Endothelial cell of umbilical vein (primary cell): ENCODE measurements around the gene TGFA. TPM values are rescaled to one million over a fixed set of nuclear protein-coding genes. Genes with fewer than 3 reads are reported as not detected.

ENCODE experiments used
- BruUV-seq: library from RNA; stranded (reverse); fragments of 400-500 nt; replicated peaks from 2 replicates; lab custom pipeline; 2021; lab: Mats Ljungman, UMichigan
- CTCF ChIA-PET: fragments of 300-600, 350-600 bp; sonication (Branson Sonifier 250); formaldehyde crosslinking; loops from one replicate; lab custom pipeline; 2021; ENCODE audit warnings: antibody characterized with exemption, inconsistent platforms; lab: Charles Lee
- POLR2A ChIA-PET: fragments of 300-600, 350-600 bp; sonication (Branson Sonifier 250); formaldehyde crosslinking; loops from one replicate; lab custom pipeline; 2021; ENCODE audit warnings: antibody characterized with exemption, inconsistent platforms; lab: Charles Lee
- DNase-seq: peaks from one replicate; pipeline ENCODE4 v3.0.0-alpha.2; 2011; ENCODE audit warnings: low read depth, low spot score
- FAIRE-seq: peaks from 2 replicates; lab custom pipeline; 2011; peaks lifted over from hg19 to GRCh38; lab: Jason Lieb, UNC
- H2AFZ ChIP-seq: 2 replicates; pipeline ENCODE4 v1.6.0; 2012; ENCODE audit warnings: low read depth, low read length, control low read depth, inconsistent platforms
- H3K27ac ChIP-seq: 2 replicates; pipeline ENCODE4 v1.5.1; 2011; ENCODE audit warnings: low read depth, mild to moderate bottlenecking, control low read depth, low read length, moderate library complexity; ENCODE audit not compliant: insufficient read depth
- H3K27me3 ChIP-seq, 2 experiments: 2 replicates each; pipeline versions ENCODE4 v1.6.0 to v1.6.1; 2011; ENCODE audit warnings: low read length in 2 of 2, mixed read lengths in 1 of 2; ENCODE audit not compliant: control insufficient read depth in 2 of 2, insufficient read depth in 2 of 2
- H3K36me3 ChIP-seq, 2 experiments: 2 replicates in 1 of 2; 3 replicates in 1 of 2; pipeline ENCODE4 v1.5.1; 2011; ENCODE audit warnings: low read length in 2 of 2, mild to moderate bottlenecking in 1 of 2, moderate library complexity in 1 of 2; ENCODE audit not compliant: control insufficient read depth in 2 of 2, insufficient read depth in 2 of 2; ENCODE audit errors: extremely low read depth in 1 of 2
- H3K4me1 ChIP-seq: 3 replicates; pipeline ENCODE4 v1.5.1; 2011; ENCODE audit warnings: mild to moderate bottlenecking, low read length; ENCODE audit not compliant: control insufficient read depth, insufficient read depth; ENCODE audit errors: extremely low read depth
- H3K4me2 ChIP-seq: 2 replicates; pipeline ENCODE4 v1.6.1; 2011; ENCODE audit warnings: low read length, control low read depth, mixed read lengths; ENCODE audit not compliant: insufficient read depth
- H3K4me3 ChIP-seq, 3 experiments: fragments of 200-600 bp in 1 of 3; sonication (generic), shearing (Covaris generic) in 1 of 3; replicated peaks in 1 of 3; 2 replicates each; pipeline ENCODE4 v1.5.1; 2011 to 2016; ENCODE audit warnings: control low read depth in 3 of 3, low read length in 3 of 3, mild to moderate bottlenecking in 2 of 3, inconsistent platforms in 1 of 3, low read depth in 1 of 3, moderate library complexity in 1 of 3; ENCODE audit not compliant: insufficient read depth in 1 of 3
- H3K79me2 ChIP-seq: 2 replicates; pipeline ENCODE4 v1.6.0; 2012; ENCODE audit warnings: low read length, inconsistent platforms; ENCODE audit not compliant: control insufficient read depth, insufficient read depth
- H3K9ac ChIP-seq: replicated peaks from 2 replicates; pipeline ENCODE3; 2011; ENCODE audit warnings: low read length, control low read depth; ENCODE audit not compliant: insufficient read depth; ENCODE audit errors: extremely low read depth
- H3K9me1 ChIP-seq: replicated peaks from 3 replicates; pipeline ENCODE4 v1.6.0; 2011; ENCODE audit warnings: mild to moderate bottlenecking, low read length; ENCODE audit not compliant: control insufficient read depth, insufficient read depth; ENCODE audit errors: extremely low read depth
- H3K9me3 ChIP-seq: replicated peaks from 2 replicates; pipeline ENCODE4 v1.5.1; 2012; ENCODE audit warnings: low read length, inconsistent platforms; ENCODE audit not compliant: control insufficient read depth, insufficient read depth
- H4K20me1 ChIP-seq: replicated peaks from 2 replicates; pipeline ENCODE3; 2011; ENCODE audit warnings: mild to moderate bottlenecking, low read length; ENCODE audit not compliant: control insufficient read depth, insufficient read depth; ENCODE audit errors: extremely low read depth
- GATA2 ChIP-seq: IDR thresholded peaks from 2 replicates; pipeline ENCODE4 v1.7.0; 2011; ENCODE audit warnings: low read depth, mild to moderate bottlenecking, moderate library complexity, mixed read lengths, low read length; ENCODE audit not compliant: insufficient read length, insufficient read depth
- dilution Hi-C: fragments of 300-500 bp; cut with MboI; formaldehyde crosslinking; loops from one replicate; pipeline ENCODE4 v1.15.0; 2019; ENCODE audit warnings: low sequenced_read_pairs; ENCODE audit not compliant: extremely low pct_ligation_motif_present
- intact Hi-C: fragments of 100-400 bp; cut with micrococcal nuclease; formaldehyde crosslinking; loops from one replicate; pipeline ENCODE4 v1.10.0; 2022
- polyA plus RNA-seq, 4 experiments: library from polyadenylated mRNA; depleted of rRNA in 3 of 4; stranded (reverse) in 3 of 4; unstranded in 1 of 4; fragments of >200 nt; gene quantifications; 2 replicates each; pipeline versions ENCODE4 v1.2.1 to v1.2.3, GENCODE V29; 2011 to 2012; ENCODE audit warnings: missing spikeins in 1 of 4
- total RNA-seq: library from RNA; stranded (reverse); gene quantifications from 2 replicates; pipeline ENCODE4 v1.2.3, GENCODE V29; 2021
- TF ChIP-seq, protein P1 (sequence below), 2 donors: IDR thresholded peaks; 1 replicate in 1 of 2; 2 replicates in 1 of 2; pipeline ENCODE4 v1.5.1; 2011; ENCODE audit warnings: low read length in 2 of 2, mild to moderate bottlenecking in 2 of 2, moderate library complexity in 2 of 2, control low read depth in 1 of 2, inconsistent platforms in 1 of 2, low read depth in 1 of 2; ENCODE audit not compliant: insufficient read depth in 1 of 2; ENCODE audit errors: extremely low read depth in 1 of 2
- TF ChIP-seq, protein P2 (sequence below): IDR thresholded peaks from 2 replicates; pipeline ENCODE4 v1.6.1; 2011; ENCODE audit not compliant: insufficient read depth, insufficient read length

The TGFA gene
- total and polyA plus RNA-seq, 2 donors (not counting 3 experiments of a cell fraction or from before 2014, with no cell fraction given), result 0.22 to 0.32 TPM

DNA sequence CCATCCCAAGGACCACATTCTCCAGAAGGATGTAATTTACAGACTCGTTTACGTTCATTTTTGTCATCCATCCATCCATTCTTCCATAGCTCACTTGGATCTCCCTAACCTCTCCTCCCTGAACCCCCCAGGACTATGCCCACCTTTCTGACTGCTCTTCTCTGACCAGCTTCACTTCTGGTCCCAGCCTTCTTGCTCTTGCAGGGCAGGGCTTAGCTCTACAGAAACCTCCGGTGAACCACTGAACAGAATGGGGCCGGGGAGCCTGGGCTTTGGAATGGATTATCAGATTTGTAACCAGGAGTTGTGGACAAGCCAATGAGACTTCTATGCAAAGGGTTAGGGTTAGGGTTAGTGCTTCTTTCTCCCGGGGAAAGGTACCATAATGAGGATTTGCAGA is 95.0 kb downstream of the TGFA start:
- CTCF ChIA-PET, result interaction anchor here (0.6 kb wide), 1 partner anchor 288 kb away, joined by 3 read pairs; no protein-coding TSS in a partner anchor
- dilution Hi-C loops (no loop called here), intact Hi-C loops (no loop called here)
- POLR2A ChIA-PET, result no interaction called here
- Histone ChIP-seq H4K20me1 (no peaks in the 10 kb centered on the region), H3K4me1 (no peaks in the 10 kb centered on the region), H3K27ac (no peak overlapping the region), H3K9me3 (no peaks in the 10 kb centered on the region), H3K36me3 (no peaks in the 10 kb centered on the region), H3K4me3 (no peak overlapping the region), H3K4me2 (no peak overlapping the region), H3K9ac (no peak overlapping the region), H3K27me3 (peaks cover 2% of the 10 kb centered on the region in 2 experiments), H2AFZ (no peak overlapping the region), H3K79me2 (no peaks in the 10 kb centered on the region), H3K9me1 (no peaks in the 10 kb centered on the region)
- BruUV-seq, result no TSS peak
- TF ChIP-seq GATA2, result no peak
- TF ChIP-seq, protein P1, sequence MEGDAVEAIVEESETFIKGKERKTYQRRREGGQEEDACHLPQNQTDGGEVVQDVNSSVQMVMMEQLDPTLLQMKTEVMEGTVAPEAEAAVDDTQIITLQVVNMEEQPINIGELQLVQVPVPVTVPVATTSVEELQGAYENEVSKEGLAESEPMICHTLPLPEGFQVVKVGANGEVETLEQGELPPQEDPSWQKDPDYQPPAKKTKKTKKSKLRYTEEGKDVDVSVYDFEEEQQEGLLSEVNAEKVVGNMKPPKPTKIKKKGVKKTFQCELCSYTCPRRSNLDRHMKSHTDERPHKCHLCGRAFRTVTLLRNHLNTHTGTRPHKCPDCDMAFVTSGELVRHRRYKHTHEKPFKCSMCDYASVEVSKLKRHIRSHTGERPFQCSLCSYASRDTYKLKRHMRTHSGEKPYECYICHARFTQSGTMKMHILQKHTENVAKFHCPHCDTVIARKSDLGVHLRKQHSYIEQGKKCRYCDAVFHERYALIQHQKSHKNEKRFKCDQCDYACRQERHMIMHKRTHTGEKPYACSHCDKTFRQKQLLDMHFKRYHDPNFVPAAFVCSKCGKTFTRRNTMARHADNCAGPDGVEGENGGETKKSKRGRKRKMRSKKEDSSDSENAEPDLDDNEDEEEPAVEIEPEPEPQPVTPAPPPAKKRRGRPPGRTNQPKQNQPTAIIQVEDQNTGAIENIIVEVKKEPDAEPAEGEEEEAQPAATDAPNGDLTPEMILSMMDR (IDR thresholded peaks at IDR 0.05; ENCODE audit: extremely low read depth in 1 of 2, insufficient read depth in 1 of 2, low read depth in 1 of 2, low read length in 2 of 2), result no peak
- no peak for DNase-seq
- FAIRE-seq, result no peak

DNA sequence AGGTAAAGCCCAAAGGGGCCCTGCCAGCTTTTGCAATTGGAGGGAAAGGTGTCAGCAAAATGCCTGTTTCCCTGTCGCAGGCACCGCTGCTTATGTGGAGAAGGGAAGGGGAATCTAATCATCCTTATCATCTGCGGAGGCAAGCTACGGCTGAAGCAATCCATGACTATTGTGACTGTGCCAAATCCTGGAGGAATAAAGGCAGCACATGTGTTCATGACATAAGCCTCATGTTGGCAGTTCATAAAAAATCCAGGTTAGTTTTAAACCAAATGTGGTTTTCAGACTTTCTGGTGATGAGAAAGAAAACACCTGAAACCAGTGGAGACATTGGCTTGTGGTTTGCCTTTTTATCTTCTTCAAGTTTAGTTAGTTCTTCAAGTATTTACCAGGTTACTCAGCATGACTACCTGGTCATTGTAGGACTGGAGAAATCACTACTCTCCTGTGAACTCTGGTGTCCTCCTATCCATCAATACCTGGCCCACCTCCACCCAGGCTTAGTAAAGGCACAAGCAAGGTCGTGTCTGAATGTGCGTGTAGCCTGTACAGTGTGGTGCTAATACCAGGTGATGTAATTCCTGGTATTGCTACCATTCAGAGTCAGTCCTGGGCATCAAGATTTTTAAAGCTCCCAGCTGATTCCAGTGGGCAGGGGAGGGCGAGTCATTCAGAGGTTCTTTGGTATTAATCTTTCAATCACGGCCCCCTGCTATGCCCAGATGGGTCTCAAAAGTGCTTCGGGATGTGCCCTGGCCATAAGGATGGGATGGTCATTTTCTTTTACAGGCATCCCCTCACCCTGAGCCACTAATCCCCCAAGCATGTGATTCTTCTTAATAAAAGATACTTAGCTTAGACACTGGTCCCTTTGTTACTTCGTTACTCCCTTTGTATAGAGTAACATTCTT is 96.8 kb downstream of the TGFA start:
- BruUV-seq, result no TSS peak
- Histone ChIP-seq H3K4me2 (no peak overlapping the region), H3K79me2 (no peaks in the 10 kb centered on the region), H2AFZ (no peak overlapping the region), H3K9me1 (no peaks in the 10 kb centered on the region), H4K20me1 (no peaks in the 10 kb centered on the region), H3K4me3 (no peak overlapping the region), H3K36me3 (no peaks in the 10 kb centered on the region), H3K27ac (no peak overlapping the region), H3K27me3 (peaks cover 0 to 2% of the 10 kb centered on the region in 2 experiments), H3K4me1 (no peaks in the 10 kb centered on the region), H3K9ac (no peak overlapping the region), H3K9me3 (no peaks in the 10 kb centered on the region)
- intact Hi-C loops (no loop called here), dilution Hi-C loops (no loop called here)
- CTCF ChIA-PET, result no interaction called here
- DNase-seq (no peak), FAIRE-seq (no peak)
- POLR2A ChIA-PET, result interaction anchor here (0.7 kb wide), 1 partner anchor 10 kb away, joined by 6 read pairs; no protein-coding TSS in a partner anchor
- TF ChIP-seq, protein P2, sequence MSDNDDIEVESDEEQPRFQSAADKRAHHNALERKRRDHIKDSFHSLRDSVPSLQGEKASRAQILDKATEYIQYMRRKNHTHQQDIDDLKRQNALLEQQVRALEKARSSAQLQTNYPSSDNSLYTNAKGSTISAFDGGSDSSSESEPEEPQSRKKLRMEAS, result no peak
